HG03439 (cell line): ENCODE measurements around the gene PGF.

Experiments used
- ATAC-seq: cut with Tn5 transposase; IDR thresholded peaks from one replicate; pipeline ENCODE4 v1.9.1; 2021; ENCODE audit warnings: mild to moderate bottlenecking, moderate library complexity; ENCODE audit not compliant: unreplicated experiment

PGF gene

DNA sequence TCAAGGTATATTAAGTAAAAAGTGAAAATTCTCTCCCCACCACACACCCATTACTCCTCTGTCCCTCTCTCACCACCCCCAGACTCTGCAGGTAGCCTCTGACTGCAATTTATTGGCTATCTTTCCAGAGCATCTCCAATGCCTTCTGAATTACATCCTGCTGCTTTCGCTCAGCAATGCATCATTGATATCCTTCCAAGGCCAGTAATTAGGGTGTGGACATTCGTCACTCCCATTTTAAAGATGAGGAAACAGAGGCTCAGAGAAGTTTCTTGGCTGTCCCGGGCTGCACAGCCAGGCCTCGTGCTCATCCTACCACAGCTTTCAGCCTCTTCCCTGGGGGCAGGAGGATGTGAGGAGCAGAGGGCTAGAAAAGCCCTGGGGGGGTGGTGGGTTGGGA is 23.6 kb upstream of the PGF start:
- ATAC-seq = no peak

DNA sequence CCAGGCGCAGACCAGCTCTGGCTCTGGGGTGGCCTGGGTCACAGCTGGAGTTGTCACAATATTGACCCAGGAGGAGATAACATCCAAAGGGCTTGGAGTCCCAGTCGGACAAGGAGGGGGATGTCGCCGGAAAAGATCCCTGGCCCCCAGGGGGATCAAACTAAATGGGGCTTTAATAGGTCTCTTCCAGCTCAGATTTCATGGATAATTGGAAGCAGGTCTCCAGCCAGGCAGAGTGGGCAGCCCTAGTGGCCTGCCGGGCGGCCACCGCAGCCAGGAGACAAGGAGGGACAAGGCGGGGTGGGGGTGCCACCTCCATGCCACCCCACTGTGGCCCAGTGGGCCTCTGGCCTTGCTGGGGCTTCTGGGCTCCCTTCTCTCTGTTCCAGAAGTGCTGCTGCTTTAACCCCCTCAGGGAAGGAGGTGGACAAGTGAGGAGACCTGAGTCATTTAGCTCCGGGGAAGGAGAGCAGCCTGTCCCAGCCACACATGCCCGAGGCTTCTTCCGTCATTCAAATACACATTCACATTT is 23.1 kb upstream of the PGF start:
- ATAC-seq = no peak

DNA sequence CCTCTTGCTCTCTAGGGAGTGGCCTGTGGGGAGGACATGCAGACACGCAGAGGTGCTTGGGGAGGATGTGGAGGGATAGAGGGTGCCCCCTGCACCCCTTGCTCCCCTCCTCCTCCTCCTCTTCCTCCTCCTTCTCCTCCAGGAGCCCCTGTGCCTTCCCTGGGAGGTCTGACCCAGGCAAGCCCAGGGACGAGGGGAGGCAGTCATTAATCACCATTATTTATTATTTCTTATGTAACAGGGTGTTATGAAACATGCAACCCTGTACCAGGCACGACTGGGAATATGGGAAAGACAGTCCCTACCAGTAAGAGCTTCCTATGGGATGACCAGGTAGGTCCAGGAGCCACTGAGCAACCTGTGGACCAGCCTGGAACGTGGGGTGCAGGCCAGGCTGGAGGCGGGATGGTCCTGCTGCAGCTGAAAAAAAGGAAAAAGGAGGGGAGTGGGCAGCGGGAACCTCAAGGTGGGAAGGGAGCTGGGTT is 22.5 kb upstream of the PGF start:
- ATAC-seq = no peak

DNA sequence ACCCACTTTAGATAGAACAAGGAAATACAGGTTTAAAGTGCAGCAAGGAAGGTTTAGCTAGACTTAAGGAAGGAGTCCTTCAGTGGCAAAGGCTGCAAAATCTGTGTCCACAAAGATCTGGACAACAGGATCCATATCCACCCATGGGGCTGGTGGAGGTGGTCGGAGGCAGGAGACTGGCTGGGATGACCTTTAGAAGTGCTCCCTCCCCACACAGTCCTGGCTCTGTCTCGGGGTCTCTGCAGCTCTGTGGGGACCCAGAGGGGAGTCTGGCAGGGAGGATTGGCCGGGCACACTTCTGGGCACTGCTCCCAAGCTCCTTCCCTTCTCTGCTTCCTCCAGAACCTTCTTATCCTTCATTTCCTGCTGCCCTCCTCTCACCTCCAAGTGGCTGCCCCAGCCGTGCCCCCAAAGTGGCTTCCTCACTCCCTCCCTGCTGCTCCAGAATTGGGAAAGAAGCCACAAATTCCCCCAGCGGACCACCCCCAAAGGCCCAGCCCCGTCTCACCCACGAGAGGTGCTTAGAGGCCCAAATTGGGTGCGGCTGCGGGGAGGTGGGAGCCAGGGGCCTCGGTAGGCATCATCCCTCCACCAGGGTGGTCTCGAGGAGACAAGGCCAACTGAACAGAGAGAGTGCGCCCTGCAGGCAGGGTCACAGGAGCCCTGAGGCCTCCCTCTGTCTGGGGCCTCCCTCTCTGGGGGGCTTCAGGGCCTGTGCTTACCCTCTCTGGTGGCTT is 21.9 kb upstream of the PGF start:
- no peak for ATAC-seq

DNA sequence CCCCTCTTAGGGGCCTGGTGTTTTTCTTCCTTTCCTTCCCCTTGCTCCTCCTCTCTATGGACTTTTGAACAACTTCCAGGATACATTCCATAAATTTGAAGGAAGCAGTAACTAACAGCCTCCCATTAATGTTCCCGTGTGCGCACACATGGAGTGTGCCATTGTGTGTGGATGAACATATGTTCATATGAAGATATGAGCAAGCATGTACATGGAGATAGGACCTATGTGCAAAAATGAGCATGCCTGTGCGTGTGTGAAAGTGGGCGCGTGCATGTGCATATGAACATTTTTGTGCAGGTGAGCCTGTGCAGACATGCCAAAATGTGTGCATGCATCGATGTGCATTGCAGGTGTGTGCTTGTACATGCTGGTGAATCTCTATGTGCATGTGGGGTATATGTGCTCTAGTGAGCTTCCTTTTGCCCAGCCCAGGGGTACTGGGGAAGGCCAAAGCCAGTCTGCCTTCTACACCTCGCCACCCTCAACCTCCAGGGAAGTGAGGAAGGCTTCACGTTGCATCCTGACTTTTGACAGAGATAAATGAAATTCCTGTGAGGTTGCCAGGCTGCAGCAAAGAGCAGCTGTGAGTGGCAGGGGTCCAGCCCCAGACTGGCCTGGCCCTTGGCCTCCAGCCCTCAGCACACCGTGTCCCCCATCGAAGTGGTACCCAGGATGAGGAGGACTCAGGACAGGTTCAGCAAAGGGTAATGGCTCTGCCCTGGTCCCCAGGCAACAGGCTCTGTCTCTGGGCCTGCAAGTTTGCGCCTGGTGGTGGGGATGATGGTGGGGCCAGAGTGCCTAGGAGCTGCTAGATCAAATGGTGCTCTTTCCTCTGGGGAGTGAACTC is 21.1 kb upstream of the PGF start:
- ATAC-seq = no peak

DNA sequence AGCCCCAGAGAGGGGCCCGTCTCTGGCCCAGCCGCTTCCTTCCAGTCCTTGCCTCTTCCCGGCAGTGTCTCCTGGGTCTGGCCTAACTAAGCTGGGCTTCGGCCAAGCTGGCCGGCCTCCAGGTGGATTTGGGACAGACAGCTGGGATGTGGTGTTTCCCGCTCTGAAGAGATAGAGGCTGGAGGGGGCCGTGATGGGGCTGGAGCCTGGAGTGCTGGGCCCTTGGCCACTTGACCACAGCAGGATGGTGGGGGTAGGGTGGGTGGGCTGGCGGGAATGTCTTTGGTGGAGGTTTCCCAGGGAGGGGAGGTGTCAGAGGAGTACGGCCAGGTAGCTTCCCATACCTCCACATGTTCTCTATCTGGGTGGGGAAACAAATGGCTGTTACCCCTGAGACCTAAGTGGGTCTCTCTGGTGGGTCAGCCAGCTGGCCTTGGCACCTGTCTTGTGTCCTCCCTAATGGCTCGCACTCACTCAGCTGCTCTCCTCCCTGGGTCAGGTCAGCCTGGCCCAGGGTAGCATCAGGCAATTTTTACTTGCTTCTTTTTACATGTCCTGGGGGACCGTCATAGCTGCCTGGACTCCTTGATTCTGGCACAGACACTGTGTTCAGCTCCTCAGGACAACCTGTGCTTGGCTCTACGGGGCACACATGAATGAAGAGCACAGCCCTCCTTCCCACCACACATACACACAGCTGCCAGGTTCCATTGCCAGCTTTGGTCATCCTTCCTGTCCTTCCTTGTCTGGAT is 19.8 kb upstream of the PGF start:
- no peak for ATAC-seq

DNA sequence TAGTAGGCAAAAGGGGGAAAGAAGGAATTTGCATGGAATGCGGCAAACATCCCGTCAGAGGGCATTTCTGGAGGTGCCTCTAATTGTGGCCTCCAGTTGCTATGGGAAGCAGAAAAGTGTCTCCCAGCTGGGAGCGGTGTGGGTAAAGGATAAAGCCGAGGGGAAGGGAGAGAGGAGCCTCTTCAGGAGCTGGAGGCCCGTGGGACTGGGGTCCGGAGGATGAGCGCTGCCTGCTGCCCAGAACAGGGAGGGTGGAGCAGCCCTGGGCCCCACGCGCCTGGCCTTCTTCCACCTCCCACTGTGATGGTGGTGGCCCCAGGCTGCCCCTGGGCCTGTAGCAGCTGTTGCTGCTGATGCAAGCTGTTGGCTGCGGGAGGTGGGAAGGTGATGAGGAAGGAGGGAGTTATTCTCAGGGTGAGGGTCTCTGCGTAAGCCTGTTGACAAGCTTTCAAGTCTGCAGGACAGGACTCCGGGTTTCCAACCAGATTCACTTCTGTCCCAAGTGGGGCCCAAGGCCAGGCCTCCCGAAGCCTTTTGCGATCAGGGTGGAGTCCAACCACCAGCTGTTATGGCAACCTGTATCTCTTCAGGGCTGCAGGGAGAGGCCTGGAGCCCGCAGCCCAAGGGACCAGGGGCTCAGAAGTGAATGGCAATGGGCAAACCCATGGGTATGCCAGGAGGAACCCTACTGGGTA is 19.1 kb upstream of the PGF start:
- ATAC-seq = no peak

DNA sequence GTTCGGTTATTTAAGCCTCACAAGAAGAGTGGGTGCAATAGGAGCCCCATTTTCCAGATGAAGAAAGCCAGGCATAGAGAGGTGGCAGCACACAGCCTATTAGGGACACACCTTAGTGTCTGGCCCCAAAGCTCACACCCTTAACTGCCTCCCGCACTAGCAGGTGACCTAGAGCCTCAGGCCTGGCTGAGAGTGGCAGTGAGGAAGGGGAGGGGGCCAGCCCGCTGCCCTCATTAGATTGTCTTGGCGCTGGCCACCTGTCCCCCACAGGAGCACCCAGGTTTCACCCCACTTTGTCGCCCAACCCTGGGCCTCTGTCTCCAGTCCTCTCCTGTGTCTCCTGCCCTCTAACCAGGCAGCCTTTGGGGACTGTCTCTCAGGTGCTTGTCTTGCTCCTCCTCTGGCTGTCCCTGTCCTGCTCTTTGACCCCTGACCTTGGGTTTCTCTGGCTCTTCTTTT is 18.5 kb upstream of the PGF start:
- ATAC-seq = no peak

DNA sequence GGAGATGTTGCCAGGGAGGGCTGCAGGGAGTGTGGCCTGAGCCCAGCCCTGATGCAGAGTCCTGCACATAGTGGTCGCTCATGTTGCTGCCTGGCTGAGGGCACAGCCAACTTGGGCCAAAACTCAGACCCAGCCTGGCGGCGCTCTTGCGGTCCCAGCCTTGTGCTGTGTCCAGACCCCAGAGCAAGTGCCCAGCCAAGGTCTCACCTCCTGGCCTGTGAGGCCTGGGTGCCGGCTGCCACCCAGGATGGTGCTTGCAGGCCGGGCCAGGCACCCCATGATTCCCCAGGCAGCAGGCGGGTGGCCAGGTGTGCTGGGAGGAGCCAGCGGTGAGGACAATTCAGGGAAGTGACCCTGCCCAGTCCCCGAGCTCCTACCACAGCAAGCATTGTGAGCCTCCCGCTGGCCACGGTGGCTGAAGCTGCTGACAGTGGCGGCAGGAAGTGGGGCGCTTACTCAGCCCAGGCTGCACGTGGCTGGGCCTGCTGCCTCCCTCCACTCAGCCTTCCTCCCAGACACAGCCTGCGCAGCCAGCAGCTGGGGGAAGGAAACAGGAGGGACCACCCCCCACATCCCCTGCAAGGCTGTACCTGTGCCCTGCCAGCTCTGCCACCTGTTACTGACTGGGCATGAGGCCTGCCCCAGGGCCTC is 17.7 kb upstream of the PGF start:
- ATAC-seq = no peak

DNA sequence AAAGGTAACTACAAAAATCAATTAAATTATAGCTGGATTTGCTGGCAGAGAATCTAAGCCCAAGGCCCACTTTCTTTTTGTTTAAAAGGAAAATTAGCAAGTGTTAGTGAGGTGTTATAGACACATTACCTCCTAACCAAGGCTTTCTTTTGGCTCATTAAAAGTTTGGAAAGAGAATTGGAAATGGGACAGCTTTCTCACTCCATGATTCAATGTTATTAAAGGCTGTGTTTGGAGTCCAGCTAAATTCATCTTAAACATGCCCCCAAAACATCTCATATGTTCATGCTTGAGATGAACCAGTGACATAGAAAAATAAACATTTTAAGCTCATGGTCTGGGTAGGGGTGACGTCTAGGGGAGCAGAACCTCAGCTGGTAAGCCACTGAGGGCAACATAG is 13.4 kb upstream of the PGF start:
- no peak for ATAC-seq

DNA sequence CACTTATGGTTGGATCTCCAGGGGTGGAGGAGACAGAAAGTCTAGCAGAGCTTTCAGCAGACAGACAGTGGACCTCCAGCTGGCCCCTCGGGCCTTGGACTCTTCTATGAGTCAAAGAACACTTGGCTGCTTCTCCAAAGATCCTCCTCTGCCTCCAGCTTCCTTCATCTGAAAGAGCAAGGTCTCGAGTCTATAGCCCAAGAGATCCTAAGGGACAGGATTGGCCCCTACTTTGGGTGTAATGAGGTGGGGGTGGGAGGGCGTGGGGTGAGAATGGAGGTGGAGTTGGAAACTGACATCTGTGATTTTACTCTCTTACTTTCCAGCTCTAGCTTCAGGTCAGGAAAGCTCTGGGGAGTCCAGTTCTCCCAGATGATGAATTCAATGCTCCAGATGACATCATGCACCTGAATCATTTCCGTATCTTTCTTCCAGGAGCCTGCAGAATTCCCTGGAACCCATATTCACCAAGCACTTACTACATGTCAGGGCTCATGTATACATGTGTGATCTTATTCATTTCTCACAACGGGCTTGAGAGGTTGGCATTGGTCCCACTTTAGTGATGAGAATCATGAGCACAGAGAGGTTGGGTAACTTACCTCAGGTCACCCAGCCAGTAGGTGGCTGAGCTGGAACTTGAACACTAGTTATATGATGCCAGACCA is 10.2 kb upstream of the PGF start:
- ATAC-seq = no peak

DNA sequence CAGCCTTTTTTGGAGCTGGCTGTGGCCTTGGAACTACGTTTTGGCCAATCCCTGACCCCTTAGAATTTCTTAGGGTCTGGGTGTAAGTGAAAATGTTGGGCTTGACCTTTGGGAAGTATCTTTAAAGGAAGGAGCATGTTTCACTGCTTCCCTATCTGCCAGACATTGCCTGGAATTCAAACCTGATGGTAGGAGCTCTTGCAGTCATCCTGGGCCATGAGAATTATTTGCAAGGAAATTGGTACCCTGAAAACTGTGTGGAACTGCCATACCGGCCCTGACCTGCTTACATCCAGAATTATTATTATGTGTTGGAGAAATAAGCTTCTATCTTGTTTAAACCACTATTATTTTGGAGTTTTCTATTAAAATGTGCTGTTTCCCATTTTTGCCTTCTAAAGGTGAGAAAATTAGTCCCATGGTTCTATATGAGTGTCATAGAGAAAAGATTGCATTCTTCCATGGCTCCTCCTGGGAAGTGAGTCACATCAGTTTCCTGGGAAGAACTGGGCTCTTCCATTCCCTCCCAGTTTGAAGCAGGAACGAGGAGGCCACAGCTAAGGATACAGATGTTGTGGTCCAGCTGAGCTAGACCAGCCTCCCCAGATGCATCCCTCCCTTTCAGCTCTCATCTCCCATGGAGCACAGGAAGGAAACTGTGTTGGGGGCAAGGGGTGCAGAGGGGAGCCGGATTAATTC is 9.5 kb upstream of the PGF start:
- no peak for ATAC-seq

DNA sequence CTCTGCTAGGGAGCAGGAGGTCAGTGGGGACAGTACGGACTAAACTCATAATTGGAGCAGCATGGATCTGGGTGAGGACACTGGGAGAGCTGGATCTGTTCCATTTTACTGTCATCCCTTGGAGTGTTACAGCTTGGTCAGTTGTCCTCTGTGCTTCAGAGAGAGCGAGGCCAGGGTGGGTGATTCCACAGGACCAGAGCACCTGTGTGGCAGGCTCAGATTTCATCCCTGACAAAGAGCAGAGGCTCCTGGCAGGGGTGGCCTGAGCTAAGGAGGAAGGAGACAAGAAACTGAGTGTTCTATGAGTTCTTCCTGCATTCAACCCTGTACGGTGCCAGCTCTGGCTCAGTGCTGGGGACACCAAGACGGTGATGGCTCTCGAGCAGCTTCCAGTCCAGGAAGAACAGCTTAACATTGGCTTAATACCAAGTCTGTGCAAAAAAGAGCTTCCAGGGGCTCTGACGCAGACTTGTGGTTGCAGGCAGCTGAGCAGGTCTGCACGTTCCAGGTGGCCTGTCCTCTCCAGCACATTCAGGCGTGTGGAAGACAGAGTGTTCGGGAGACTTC is 8.4 kb upstream of the PGF start:
- ATAC-seq = no peak

DNA sequence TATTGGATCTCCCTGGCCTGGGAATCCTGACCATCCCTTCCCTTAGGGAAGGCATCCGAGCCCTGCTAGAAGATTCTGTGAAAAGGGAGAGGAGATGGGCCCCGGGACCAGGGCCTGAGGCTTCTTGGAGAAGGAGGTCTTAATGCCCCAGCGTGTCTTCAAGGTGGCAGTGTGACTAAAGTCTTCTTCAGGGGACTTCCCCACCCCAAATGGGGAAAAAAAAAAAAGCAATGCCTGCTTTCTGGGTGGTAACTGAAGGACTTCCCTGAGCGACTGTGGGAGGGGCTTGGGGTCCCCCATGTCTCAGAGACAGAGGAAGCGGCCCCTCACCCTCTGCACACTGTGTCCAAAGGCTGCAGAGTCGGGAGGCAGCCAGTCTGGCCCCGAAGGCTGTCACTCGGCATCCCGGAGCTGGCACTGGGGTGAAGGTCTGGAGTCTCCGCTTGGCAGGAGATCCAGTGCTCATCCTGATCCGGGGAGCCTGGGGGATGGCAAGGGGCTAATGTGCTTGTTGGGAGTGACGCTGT is 7.8 kb upstream of the PGF start:
- no peak for ATAC-seq

DNA sequence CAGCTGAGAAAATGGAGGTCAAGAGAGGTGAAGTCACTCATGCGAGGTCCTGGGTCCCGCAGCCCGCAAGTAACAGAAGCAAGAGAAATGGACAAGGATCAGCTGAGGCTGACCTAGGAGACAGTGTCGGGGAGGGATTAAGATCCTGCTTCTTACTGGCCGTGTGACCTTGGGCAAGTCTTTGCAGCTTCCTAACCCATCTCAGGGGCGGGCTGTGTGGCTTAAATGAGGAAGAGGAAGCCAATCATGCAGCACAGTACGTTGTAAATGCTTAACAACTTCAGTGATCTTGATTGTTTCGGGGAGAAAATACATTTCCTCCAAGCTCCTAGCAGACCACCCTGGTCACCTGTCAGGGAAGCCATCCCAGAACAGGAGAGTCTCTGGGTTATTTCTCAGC is 7.1 kb upstream of the PGF start:
- no peak for ATAC-seq

DNA sequence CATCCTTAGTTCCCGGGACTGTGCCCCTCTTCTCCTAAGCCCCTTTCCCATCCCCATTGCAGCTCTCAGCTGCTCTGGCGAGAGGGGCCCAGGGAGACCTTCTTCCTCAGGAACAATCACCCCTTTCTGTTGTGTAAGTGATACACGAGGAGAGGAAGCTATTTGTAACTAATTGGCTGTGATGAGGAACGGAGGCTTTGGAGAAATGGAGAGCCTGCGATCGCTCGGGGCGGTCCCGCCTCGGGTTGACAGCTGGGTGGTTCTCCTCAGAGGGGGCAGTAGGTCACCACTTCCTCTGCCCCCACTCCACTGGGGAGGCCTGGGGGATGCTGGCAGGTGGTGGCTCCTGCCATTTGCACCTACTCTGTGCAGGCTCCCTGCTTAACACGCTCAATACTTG is 6.6 kb upstream of the PGF start:
- ATAC-seq = no peak

DNA sequence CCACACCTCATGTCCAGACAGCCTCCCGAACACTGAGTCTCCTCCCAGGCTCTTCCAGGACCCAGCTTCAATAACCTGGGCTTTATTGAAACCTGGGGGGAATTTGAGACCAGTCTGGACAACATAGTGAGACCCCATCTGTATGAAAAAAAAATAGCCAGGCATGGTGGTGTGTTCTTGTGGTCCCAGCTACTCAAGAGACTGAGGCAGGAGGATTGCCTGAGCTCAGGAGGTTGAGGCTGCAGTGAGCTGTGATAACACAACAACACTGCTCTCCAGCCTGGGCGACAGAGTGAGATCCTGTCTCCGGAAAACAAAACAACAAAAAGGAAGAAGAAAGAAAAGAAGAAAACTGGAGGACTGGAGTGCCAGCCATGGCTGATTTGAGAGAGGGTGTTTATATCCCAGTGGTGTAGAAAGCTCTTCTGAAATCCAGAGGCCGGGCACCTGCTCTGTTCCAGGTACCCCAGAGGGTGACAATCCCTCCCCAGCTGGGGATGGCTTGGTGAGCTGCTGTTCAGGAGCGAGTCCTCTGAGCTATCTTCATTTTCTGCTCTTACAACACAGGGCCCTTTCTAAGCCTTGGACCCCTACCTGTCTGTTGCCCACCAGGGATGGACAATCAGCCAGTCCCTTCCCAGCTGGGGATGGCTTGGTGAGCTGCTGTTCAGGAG is 6.0 kb upstream of the PGF start:
- no peak for ATAC-seq

DNA sequence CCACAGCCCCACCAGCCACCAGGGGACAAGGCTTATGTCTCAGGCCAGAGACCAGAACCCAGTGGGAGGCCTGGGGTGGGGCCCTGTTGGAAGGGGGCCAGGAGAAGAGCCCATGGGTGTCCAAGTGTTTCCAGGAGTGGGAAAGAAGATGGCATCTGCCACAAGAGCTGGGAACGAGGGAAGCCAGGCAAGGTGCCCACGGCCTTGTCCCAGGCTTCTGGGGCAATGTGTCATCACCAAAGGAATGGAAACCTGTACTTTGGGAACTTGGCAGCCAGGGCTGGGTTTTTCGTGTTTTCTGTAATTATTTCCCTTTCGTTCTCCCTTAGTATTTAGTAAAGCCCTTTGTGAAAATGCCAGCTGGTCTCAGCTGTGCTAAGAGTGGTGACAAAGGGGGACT is 5.3 kb upstream of the PGF start:
- no peak for ATAC-seq
